ENCODE results near the gene PCIF1. TPM values are rescaled to one million over a fixed set of nuclear protein-coding genes. Genes with fewer than 3 reads are reported as not detected.
A peak's percentile ranks its signal among the peaks of the same experiment; 100 is the strongest.

PCIF1 gene
- polyA plus RNA-seq, 3 donors: 41.0 to 54.9 (median 50.4) TPM

GRCh38 chr20:45949542-45950329, 15.3 kb downstream of the PCIF1 start:
- Histone ChIP-seq H3K79me2 (ENCODE audit: insufficient read depth, low read length) (no peaks in the 10 kb centered on the region), H3K27me3 (ENCODE audit: control insufficient read depth in 2 of 2, insufficient read depth in 2 of 2, low read length in 2 of 2) (no peaks in the 10 kb centered on the region), H3K36me3 (replicated peaks in 1 of 2; ENCODE audit: control insufficient read depth in 1 of 2, insufficient read depth in 2 of 2, low read length in 2 of 2) (peaks cover 78 to 95% of the 10 kb centered on the region in 2 donors), H3K9me3 (replicated peaks in 1 of 2; ENCODE audit: control insufficient read depth in 1 of 2, insufficient read depth in 1 of 2, low read length in 2 of 2) (no peaks in the 10 kb centered on the region), H3K4me3 (replicated peaks in 1 of 3; ENCODE audit: low read depth in 2 of 3, low read length in 3 of 3) (no peak overlapping the region), H2AFZ (ENCODE audit: insufficient read depth, low read depth, low read length, poor library complexity, severe bottlenecking) (no peak overlapping the region), H3K4me2 (replicated peaks; ENCODE audit: extremely low read depth, low read length, poor library complexity, severe bottlenecking) (no peak overlapping the region), H3K9ac (ENCODE audit: insufficient read depth, low read length, poor library complexity, severe bottlenecking) (no peak overlapping the region), H3K4me1 (ENCODE audit: control insufficient read depth in 1 of 2, insufficient read depth in 2 of 2, low read length in 2 of 2) (peaks cover 26 to 33% of the 10 kb centered on the region in 2 donors), H3K27ac (ENCODE audit: low read depth in 1 of 2, low read length in 2 of 2) (peak overlapping the region in 1 of 2 donors; percentile 22), H4K20me1 (ENCODE audit: insufficient read depth, low read length) (peaks cover 53% of the 10 kb centered on the region)
- no peak for TF ChIP-seq CTCF (IDR thresholded peaks at IDR 0.05)
- H3K27ac Mint-ChIP-seq: peak overlapping the region in 5 of 7 donors; percentile 15 to 78 (median 50)
- intact Hi-C loops (cut with micrococcal nuclease): no loop called here
- WGBS (ENCODE audit: insufficient coverage): 91% methylated on average over 12 of the region's 13 CpGs
- H3K4me1 Mint-ChIP-seq: peaks cover 22% of the 10 kb centered on the region
- no peak overlapping the region for H3K4me3 Mint-ChIP-seq
- H3K36me3 Mint-ChIP-seq: peaks cover 81 to 93% of the 10 kb centered on the region in 2 donors
- no peak for DNase-seq
- no peaks in the 10 kb centered on the region for H3K27me3 Mint-ChIP-seq (ENCODE audit: low read depth in 3 of 3)
- no peaks in the 10 kb centered on the region for H3K9me3 Mint-ChIP-seq

DNA sequence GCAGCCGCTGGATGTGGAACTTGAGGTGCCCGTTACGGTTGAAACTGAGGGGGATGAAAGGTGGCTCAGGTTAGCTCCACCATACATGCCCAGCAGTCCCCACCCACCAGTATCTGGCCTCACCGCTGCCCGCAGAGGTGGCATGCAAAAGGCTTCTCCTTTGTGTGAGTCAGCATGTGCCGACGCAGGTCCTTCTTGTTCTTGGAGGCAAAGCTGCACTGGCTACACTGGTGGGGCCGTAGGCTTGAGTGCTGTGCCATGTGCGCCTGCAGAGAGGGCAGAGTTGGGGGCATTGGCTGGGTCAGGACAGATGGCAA, 15.8 kb downstream of the PCIF1 start:
- H3K27ac Mint-ChIP-seq: peak overlapping the region in 1 of 7 donors; percentile 46
- TF ChIP-seq CTCF (IDR thresholded peaks at IDR 0.05): no peak

More for the DNA sequence above, 15.8 kb downstream of the PCIF1 start:
- intact Hi-C loops (cut with micrococcal nuclease): no loop called here
- H2AFZ ChIP-seq (ENCODE audit: insufficient read depth, low read depth, low read length, poor library complexity, severe bottlenecking): no peak overlapping the region
- Mint-ChIP-seq H3K4me3 (no peak overlapping the region), H3K36me3 (peaks cover 75 to 91% of the 10 kb centered on the region in 2 donors), H3K9me3 (no peaks in the 10 kb centered on the region), H3K27me3 (ENCODE audit: low read depth in 3 of 3) (no peaks in the 10 kb centered on the region), H3K4me1 (peaks cover 17% of the 10 kb centered on the region)
- no peak overlapping the region for H3K9ac ChIP-seq (ENCODE audit: insufficient read depth, low read length, poor library complexity, severe bottlenecking)
- H3K4me2 ChIP-seq (replicated peaks; ENCODE audit: extremely low read depth, low read length, poor library complexity, severe bottlenecking): no peak overlapping the region
- no peaks in the 10 kb centered on the region for H3K79me2 ChIP-seq (ENCODE audit: insufficient read depth, low read length)
- peaks cover 53% of the 10 kb centered on the region for H4K20me1 ChIP-seq (ENCODE audit: insufficient read depth, low read length)
- no peak overlapping the region for H3K27ac ChIP-seq (ENCODE audit: low read depth in 1 of 2, low read length in 2 of 2)
- WGBS (ENCODE audit: insufficient coverage): 90% methylated on average over 4 of the region's 9 CpGs
- peaks cover 74 to 90% of the 10 kb centered on the region in 2 donors for H3K36me3 ChIP-seq (replicated peaks in 1 of 2; ENCODE audit: control insufficient read depth in 1 of 2, insufficient read depth in 2 of 2, low read length in 2 of 2)
- H3K27me3 ChIP-seq (ENCODE audit: control insufficient read depth in 2 of 2, insufficient read depth in 2 of 2, low read length in 2 of 2): no peaks in the 10 kb centered on the region
- H3K4me3 ChIP-seq (replicated peaks in 1 of 3; ENCODE audit: low read depth in 2 of 3, low read length in 3 of 3): no peak overlapping the region
- H3K9me3 ChIP-seq (replicated peaks in 1 of 2; ENCODE audit: control insufficient read depth in 1 of 2, insufficient read depth in 1 of 2, low read length in 2 of 2): no peaks in the 10 kb centered on the region
- no peak for DNase-seq
- H3K4me1 ChIP-seq (ENCODE audit: control insufficient read depth in 1 of 2, insufficient read depth in 2 of 2, low read length in 2 of 2): peaks cover 20 to 28% of the 10 kb centered on the region in 2 donors

All from CD14-positive monocyte (primary cell).